T-helper 2 cell (primary cell): ENCODE measurements around the gene FRAT2.
"Not testable (repeated sequence)": the region's sequence is repeated elsewhere in the genome, so short reads cannot be mapped to it uniquely, and the experiment has no call there.

ENCODE experiments used
- DNase-seq, 5 experiments: peaks; one replicate each; pipeline versions ENCODE4 v3.0.0 to v3.0.0-alpha.2; 2012 to 2022

Gene FRAT2

GRCh38 chr10:97356318-97356914 lies 21.9 kb upstream of the FRAT2 start:
- peak in 1 of 5 experiments; percentile 50 for DNase-seq

GRCh38 chr10:97355571-97355975 lies 21.0 kb upstream of the FRAT2 start:
- peak in 1 of 5 experiments; percentile 27 for DNase-seq

- no peak for DNase-seq
These were observed 19.4 kb upstream of the FRAT2 start for GRCh38 chr10:97353945-97354344.

GRCh38 chr10:97349752-97350513 lies 15.4 kb upstream of the FRAT2 start:
- DNase-seq: no peak

- no peak for DNase-seq
These were observed 12.8 kb upstream of the FRAT2 start for GRCh38 chr10:97347317-97347716.

GRCh38 chr10:97343664-97344063 lies 9.1 kb upstream of the FRAT2 start:
- DNase-seq: not testable (repeated sequence)

- no peak for DNase-seq
These were observed 6.9 kb upstream of the FRAT2 start for GRCh38 chr10:97341416-97341815.

- DNase-seq: no peak
These were observed 3.5 kb upstream of the FRAT2 start for GRCh38 chr10:97338041-97338440.

GRCh38 chr10:97336942-97337831 lies 2.7 kb upstream of the FRAT2 start:
- DNase-seq: no peak

GRCh38 chr10:97336446-97336845 lies 1.9 kb upstream of the FRAT2 start:
- no peak for DNase-seq

GRCh38 chr10:97336006-97336405 lies 1.5 kb upstream of the FRAT2 start:
- no peak for DNase-seq

GRCh38 chr10:97335188-97335619 lies 675 bp upstream of the FRAT2 start:
- DNase-seq: no peak

GRCh38 chr10:97333601-97334369 lies 744 bp downstream of the FRAT2 start:
- peak in 3 of 5 experiments; percentile 13 to 57 (median 22) for DNase-seq

- no peak for DNase-seq
These were observed 1.3 kb downstream of the FRAT2 start for GRCh38 chr10:97333351-97333600.

GRCh38 chr10:97332591-97333350 lies 1.8 kb downstream of the FRAT2 start:
- DNase-seq: no peak

GRCh38 chr10:97331153-97331703 lies 3.3 kb downstream of the FRAT2 start:
- no peak for DNase-seq

- DNase-seq: no peak
These were observed 4.8 kb downstream of the FRAT2 start for GRCh38 chr10:97329766-97330165.

- DNase-seq: peak in 1 of 5 experiments; percentile 70
These were observed 5.7 kb downstream of the FRAT2 start for GRCh38 chr10:97328646-97329453.

- peak in 1 of 5 experiments; percentile 68 for DNase-seq
These were observed 6.9 kb downstream of the FRAT2 start for GRCh38 chr10:97327348-97328294.

GRCh38 chr10:97325754-97326153 lies 8.8 kb downstream of the FRAT2 start:
- no peak for DNase-seq
